ENCODE data around the gene MRPS23. TPM values are rescaled to one million over a fixed set of nuclear protein-coding genes. Genes with fewer than 3 reads are reported as not detected.

MRPS23 gene
- polyA plus RNA-seq, 1 experiment: 34.1 TPM

DNA sequence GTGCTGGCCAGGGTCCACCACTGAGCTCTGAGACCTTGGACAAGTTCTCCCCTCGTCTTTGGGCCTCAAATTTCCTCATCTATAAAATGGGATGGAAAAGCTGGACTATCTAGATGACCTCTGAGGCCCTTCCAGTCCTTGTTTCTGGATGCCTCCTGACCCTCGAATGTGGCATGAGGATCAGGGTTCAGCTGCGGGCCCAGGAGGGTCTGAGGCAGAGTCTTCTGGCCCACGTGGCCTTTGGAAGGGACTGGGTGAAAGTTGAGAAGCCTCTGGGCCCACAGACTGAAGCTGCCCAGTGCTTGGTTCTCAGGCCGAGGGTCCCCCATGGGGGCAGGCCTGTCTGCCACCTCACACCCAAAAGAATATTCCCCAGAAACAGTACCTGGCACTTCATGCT lies 16.9 kb upstream of the MRPS23 start:
- TF ChIP-seq, protein P1, sequence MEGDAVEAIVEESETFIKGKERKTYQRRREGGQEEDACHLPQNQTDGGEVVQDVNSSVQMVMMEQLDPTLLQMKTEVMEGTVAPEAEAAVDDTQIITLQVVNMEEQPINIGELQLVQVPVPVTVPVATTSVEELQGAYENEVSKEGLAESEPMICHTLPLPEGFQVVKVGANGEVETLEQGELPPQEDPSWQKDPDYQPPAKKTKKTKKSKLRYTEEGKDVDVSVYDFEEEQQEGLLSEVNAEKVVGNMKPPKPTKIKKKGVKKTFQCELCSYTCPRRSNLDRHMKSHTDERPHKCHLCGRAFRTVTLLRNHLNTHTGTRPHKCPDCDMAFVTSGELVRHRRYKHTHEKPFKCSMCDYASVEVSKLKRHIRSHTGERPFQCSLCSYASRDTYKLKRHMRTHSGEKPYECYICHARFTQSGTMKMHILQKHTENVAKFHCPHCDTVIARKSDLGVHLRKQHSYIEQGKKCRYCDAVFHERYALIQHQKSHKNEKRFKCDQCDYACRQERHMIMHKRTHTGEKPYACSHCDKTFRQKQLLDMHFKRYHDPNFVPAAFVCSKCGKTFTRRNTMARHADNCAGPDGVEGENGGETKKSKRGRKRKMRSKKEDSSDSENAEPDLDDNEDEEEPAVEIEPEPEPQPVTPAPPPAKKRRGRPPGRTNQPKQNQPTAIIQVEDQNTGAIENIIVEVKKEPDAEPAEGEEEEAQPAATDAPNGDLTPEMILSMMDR (IDR thresholded peaks at IDR 0.05; ENCODE audit: low read depth, low read length): no peak
- peaks cover 3% of the 10 kb centered on the region; the same call in 1 of the 2 replicates for H3K9me3 ChIP-seq (ENCODE audit: control insufficient read depth, insufficient read depth, low read length)
- ChIA-PET POLR2A (no interaction called here), CTCF (interaction anchor here (1.3 to 5.9 kb wide), 4 partner anchors 8 to 133 kb away, joined by 3 to 52 read pairs (median 7); no protein-coding TSS in a partner anchor)
- DNase-seq (ENCODE audit: low read depth, low spot score): no peak
- H3K27ac ChIP-seq (ENCODE audit: low read depth, low read length): no peak overlapping the region
- no peaks in the 10 kb centered on the region for H3K27me3 ChIP-seq (ENCODE audit: control insufficient read depth, insufficient read depth, low read length)
- H3K4me3 ChIP-seq (ENCODE audit: low read depth, low read length): no peak overlapping the region

DNA sequence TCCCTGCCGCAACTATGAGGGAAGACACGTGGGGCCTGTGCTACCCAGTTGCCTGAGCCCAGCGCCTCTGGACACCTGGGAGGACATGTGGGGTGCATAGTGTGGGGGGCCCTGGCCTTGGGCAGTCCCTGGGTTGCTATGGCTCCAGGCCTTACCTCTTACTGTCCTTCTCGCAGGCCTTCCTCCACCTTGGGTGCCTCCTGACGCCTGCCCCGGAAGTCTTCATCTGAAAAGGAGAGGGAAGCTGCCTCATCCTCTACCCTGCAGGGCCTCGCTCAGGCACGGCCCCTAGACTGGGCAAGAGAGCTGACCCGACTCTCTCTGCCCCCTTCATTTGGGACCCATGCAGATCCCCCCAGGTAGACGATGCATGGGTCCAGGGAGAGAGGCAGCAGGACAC lies 16.5 kb upstream of the MRPS23 start:
- H3K9me3 ChIP-seq (ENCODE audit: control insufficient read depth, insufficient read depth, low read length): peaks cover 3% of the 10 kb centered on the region; the same call in 1 of the 2 replicates
- no peak overlapping the region for H3K27ac ChIP-seq (ENCODE audit: low read depth, low read length)
- POLR2A ChIA-PET: no interaction called here
- DNase-seq (ENCODE audit: low read depth, low spot score): no peak
- H3K27me3 ChIP-seq (ENCODE audit: control insufficient read depth, insufficient read depth, low read length): no peaks in the 10 kb centered on the region
- no peak overlapping the region for H3K4me3 ChIP-seq (ENCODE audit: low read depth, low read length)
- CTCF ChIA-PET: interaction anchor here (0.6 to 5.9 kb wide), 4 partner anchors 9 to 134 kb away, joined by 3 to 52 read pairs (median 4); no protein-coding TSS in a partner anchor
- TF ChIP-seq, protein P1 (IDR thresholded peaks at IDR 0.05; ENCODE audit: low read depth, low read length): no peak

DNA sequence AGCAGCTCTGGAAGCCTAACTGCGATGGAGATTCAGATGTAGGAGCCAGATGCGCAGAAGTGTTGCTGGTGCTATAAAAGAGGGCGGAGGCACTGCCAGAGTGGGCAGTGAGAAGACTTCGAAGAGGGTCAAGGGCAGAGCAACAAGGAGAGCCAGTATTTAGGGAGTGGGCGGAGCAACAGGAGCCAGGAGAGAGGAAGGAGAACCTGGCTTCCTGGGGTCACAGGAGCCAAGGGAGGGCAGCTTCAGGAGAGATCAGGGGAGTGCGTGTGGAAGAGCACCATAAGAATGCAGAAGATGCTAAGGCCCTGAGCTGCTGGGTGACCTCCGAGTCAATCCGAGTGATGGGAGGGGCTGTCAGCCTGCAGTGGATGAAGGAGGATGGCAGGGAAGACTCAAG lies 14.4 kb upstream of the MRPS23 start:
- TF ChIP-seq, protein P1 (IDR thresholded peaks at IDR 0.05; ENCODE audit: low read depth, low read length): no peak
- POLR2A ChIA-PET: no interaction called here
- H3K27ac ChIP-seq (ENCODE audit: low read depth, low read length): no peak overlapping the region
- no peak overlapping the region for H3K4me3 ChIP-seq (ENCODE audit: low read depth, low read length)
- CTCF ChIA-PET: interaction anchor here (0.6 to 17.7 kb wide), 3 partner anchors 11 to 134 kb away, joined by 3 to 661 read pairs (median 3); no protein-coding TSS in a partner anchor
- no peaks in the 10 kb centered on the region for H3K27me3 ChIP-seq (ENCODE audit: control insufficient read depth, insufficient read depth, low read length)
- no peak for DNase-seq (ENCODE audit: low read depth, low spot score)
- H3K9me3 ChIP-seq (ENCODE audit: control insufficient read depth, insufficient read depth, low read length): peaks cover 3% of the 10 kb centered on the region; the same call in 1 of the 2 replicates

DNA sequence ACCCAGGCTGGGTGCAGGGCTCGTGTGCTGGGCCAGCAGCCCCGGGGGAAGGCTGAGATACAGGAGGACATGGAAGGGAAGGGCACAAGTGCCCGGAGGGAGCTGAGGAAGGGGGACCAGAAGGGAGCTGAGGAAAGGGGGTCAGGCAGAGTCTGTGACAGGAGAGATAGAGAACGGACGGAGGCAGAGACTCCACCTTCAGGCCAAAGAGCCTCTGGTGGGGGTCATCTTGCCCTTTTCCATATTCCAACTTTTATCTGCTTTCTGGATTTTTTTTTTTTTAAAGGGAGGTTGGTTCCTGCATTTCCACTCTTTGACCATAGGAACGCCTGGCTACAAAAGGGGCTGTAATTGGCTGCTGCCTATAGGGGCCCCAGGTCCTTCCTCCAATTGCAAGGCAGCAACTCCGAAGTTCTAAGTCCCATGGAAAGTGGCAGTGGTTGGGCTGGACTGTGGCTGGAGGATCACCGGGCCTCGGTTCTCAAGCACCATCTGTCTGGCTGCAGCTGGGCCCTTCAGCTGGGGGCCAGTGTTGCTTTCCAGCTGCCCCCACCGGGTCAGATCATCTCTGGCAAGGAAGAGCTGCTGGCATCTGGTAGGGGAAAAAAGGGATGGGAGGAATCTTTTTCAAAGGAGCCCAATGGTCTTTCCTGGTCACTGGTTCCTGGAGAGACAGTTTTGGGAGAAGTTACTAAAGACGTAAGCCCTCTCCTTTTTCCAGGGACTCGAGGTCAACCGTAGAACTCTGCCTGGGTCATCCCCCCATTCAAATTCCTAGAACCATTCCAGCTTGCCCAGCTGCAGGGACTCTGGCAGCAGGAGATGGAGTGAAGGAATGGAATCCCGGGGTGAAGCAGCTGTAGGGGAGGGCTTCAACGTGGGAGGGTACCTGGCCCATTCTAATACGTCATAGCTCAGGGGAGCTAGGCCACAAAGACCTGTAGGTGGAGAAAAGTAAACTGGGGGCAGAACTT lies 13.1 kb upstream of the MRPS23 start:
- Histone ChIP-seq H3K27ac (ENCODE audit: low read depth, low read length) (peak overlapping the region; percentile 31), H3K4me3 (ENCODE audit: low read depth, low read length) (no peak overlapping the region), H3K9me3 (ENCODE audit: control insufficient read depth, insufficient read depth, low read length) (no peaks in the 10 kb centered on the region), H3K27me3 (ENCODE audit: control insufficient read depth, insufficient read depth, low read length) (no peaks in the 10 kb centered on the region)
- ChIA-PET CTCF (interaction anchor here (1.3 to 17.7 kb wide), 2 partner anchors 89 to 135 kb away, joined by 3 to 661 read pairs; no protein-coding TSS in a partner anchor), POLR2A (interaction anchor here (0.7 kb wide), 1 partner anchor 83 kb away, joined by 5 read pairs; no protein-coding TSS in a partner anchor)
- no peak for DNase-seq (ENCODE audit: low read depth, low spot score)
- TF ChIP-seq, protein P1 (IDR thresholded peaks at IDR 0.05; ENCODE audit: low read depth, low read length): no peak

Data from AG04450 (cell line).